Endodermal cell (in vitro differentiated cells): ENCODE results near the gene ACAD8. TPM values are rescaled to one million over a fixed set of nuclear protein-coding genes. Genes with fewer than 3 reads are reported as not detected.

Experiments used
- DNase-seq: peaks from one replicate; pipeline ENCODE4 v3.0.0-alpha.2; 2017
- H3K27ac ChIP-seq: 2 replicates; pipeline ENCODE4 v1.5.1; 2013; ENCODE audit warnings: mild to moderate bottlenecking, low read depth, low read length, moderate library complexity
- H3K27me3 ChIP-seq: 2 replicates; pipeline ENCODE4 v1.6.1; 2013; ENCODE audit warnings: mild to moderate bottlenecking, low read length, moderate library complexity; ENCODE audit not compliant: insufficient read depth, control insufficient read depth, poor library complexity, severe bottlenecking
- H3K36me3 ChIP-seq: 2 replicates; pipeline ENCODE4 v1.7.0; 2013; ENCODE audit warnings: mild to moderate bottlenecking, low read length, moderate library complexity; ENCODE audit not compliant: control insufficient read depth, insufficient read depth
- H3K4me1 ChIP-seq: one replicate; pipeline ENCODE4 v1.7.0; 2013; ENCODE audit warnings: low read length; ENCODE audit not compliant: control insufficient read depth, insufficient read depth
- H3K4me3 ChIP-seq: 2 replicates; pipeline ENCODE4 v1.5.1; 2013; ENCODE audit warnings: mild to moderate bottlenecking, low read length, moderate library complexity
- H3K9ac ChIP-seq: 2 replicates; pipeline ENCODE4 v1.6.1; 2013; ENCODE audit warnings: mild to moderate bottlenecking, low read length, moderate library complexity; ENCODE audit not compliant: poor library complexity, severe bottlenecking; ENCODE audit errors: extremely low read depth
- H3K9me3 ChIP-seq: 2 replicates; pipeline ENCODE4 v1.6.1; 2013; ENCODE audit warnings: mild to moderate bottlenecking, low read length, moderate library complexity; ENCODE audit not compliant: control insufficient read depth
- H3K27ac Mint-ChIP-seq: 2 replicates; pipeline ENCODE4 v1.8.0; 2020; ENCODE audit warnings: mixed read lengths
- H3K27me3 Mint-ChIP-seq: 2 replicates; pipeline ENCODE4 v1.8.0; 2021; ENCODE audit warnings: mild to moderate bottlenecking, mixed read lengths; ENCODE audit not compliant: insufficient read depth
- H3K36me3 Mint-ChIP-seq: 2 replicates; pipeline ENCODE4 v1.8.0; 2020; ENCODE audit warnings: low read depth, mixed read lengths
- H3K4me1 Mint-ChIP-seq: 2 replicates; pipeline ENCODE4 v1.8.0; 2020; ENCODE audit warnings: mixed read lengths
- H3K4me3 Mint-ChIP-seq: 2 replicates; pipeline ENCODE4 v1.8.0; 2020; ENCODE audit warnings: mild to moderate bottlenecking, moderate library complexity, mixed read lengths
- H3K9me3 Mint-ChIP-seq: 2 replicates; pipeline ENCODE4 v1.8.0; 2020; ENCODE audit warnings: mild to moderate bottlenecking, mixed read lengths
- WGBS, 2 experiments: methylation state at CpG; one replicate each; pipeline versions ENCODE4 v1.1.5 to v1.1.7; 2013; ENCODE audit warnings: missing lambda C conversion rate in 2 of 2, mixed read lengths in 1 of 2; ENCODE audit not compliant: insufficient coverage in 1 of 2, insufficient read length in 1 of 2; 5-methylcytosine and 5-hydroxymethylcytosine counted together
- total RNA-seq, 2 donors: library from RNA; stranded (reverse); fragmentation: NEBNext Ultra II Directional in 1 of 2; extraction: Animal tissue kit (Norgen Biotek cat#: 25700) in 1 of 2; gene quantifications; 2 replicates in 1 of 2; 3 replicates in 1 of 2; pipeline ENCODE4 v1.2.1, GENCODE V29; 2021
- TF ChIP-seq, protein P1 (sequence below): fragments of 200-600 bp; sonication (generic); conservative IDR thresholded peaks from 2 replicates; pipeline ENCODE4 v1.5.0; 2021; ENCODE audit warnings: antibody characterized with exemption, mild to moderate bottlenecking

Gene ACAD8
- total RNA-seq, 2 donors from 2014 or later, result 35.3 to 37.2 TPM

DNA sequence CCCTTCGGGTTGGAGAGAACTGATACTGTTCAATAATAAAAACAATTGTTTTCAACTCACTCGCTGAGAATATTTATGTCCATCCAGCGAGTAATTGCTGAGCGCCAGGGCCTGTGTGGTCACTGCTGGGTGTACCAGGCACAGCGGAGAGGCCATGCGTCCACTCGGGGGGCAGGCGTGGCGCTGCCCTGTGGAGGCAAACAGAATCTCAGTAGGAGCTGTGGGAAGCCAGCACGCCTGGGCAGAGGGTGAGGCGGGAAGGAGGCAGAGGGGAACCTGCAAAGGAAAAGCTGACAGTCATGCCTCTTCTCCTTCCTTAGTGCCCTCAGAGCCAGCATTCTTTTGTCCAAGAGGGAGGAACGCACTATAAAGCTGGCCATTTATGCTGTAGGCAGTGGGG is 34.2 kb downstream of the ACAD8 start:
- no peak overlapping the region for H3K9ac ChIP-seq
- DNase-seq, result no peak
- H3K27me3 ChIP-seq, result no peaks in the 10 kb centered on the region
- no peaks in the 10 kb centered on the region for H3K9me3 ChIP-seq
- Mint-ChIP-seq H3K36me3 (no peaks in the 10 kb centered on the region), H3K4me3 (no peak overlapping the region), H3K27ac (no peak overlapping the region), H3K27me3 (no peaks in the 10 kb centered on the region), H3K9me3 (no peaks in the 10 kb centered on the region), H3K4me1 (no peaks in the 10 kb centered on the region)
- no peak overlapping the region for H3K27ac ChIP-seq
- WGBS, 2 experiments, result 94% methylated on average over 10 to 12 of the region's 12 CpGs
- no peak overlapping the region for H3K4me3 ChIP-seq
- H3K36me3 ChIP-seq, result no peaks in the 10 kb centered on the region
- TF ChIP-seq, protein P1, sequence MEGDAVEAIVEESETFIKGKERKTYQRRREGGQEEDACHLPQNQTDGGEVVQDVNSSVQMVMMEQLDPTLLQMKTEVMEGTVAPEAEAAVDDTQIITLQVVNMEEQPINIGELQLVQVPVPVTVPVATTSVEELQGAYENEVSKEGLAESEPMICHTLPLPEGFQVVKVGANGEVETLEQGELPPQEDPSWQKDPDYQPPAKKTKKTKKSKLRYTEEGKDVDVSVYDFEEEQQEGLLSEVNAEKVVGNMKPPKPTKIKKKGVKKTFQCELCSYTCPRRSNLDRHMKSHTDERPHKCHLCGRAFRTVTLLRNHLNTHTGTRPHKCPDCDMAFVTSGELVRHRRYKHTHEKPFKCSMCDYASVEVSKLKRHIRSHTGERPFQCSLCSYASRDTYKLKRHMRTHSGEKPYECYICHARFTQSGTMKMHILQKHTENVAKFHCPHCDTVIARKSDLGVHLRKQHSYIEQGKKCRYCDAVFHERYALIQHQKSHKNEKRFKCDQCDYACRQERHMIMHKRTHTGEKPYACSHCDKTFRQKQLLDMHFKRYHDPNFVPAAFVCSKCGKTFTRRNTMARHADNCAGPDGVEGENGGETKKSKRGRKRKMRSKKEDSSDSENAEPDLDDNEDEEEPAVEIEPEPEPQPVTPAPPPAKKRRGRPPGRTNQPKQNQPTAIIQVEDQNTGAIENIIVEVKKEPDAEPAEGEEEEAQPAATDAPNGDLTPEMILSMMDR, result no peak
- H3K4me1 ChIP-seq, result no peaks in the 10 kb centered on the region

DNA sequence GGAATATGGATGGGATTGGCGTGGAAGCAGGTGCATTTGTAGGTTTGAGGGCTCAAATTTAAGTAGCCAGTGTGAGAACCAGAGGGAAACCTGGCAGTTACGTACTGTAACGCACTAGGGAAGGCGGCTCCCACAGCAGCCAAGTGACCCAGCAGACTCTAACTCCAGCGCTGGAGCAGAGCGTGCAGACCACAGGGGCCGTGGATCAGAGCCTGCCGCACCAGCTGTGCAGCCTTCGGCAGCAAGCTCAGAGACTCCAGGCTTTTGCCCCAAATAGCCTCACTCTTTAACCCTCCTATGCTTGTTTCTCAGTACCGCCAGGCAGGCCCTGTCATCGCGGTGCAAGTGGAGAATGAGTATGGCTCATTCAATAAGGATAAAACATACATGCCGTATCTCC is 35.1 kb downstream of the ACAD8 start:
- H3K9me3 Mint-ChIP-seq, result no peaks in the 10 kb centered on the region
- no peaks in the 10 kb centered on the region for H3K36me3 Mint-ChIP-seq
- H3K4me3 ChIP-seq, result no peak overlapping the region
- DNase-seq, result no peak
- no peaks in the 10 kb centered on the region for H3K9me3 ChIP-seq
- no peak overlapping the region for H3K4me3 Mint-ChIP-seq
- 94 to 96% methylated on average over 10 to 13 of the region's 13 CpGs for WGBS, 2 experiments
- H3K27me3 Mint-ChIP-seq, result no peaks in the 10 kb centered on the region
- H3K9ac ChIP-seq, result no peak overlapping the region
- H3K27ac Mint-ChIP-seq, result no peak overlapping the region
- H3K27me3 ChIP-seq, result no peaks in the 10 kb centered on the region
- no peaks in the 10 kb centered on the region for H3K4me1 Mint-ChIP-seq
- H3K4me1 ChIP-seq, result no peaks in the 10 kb centered on the region
- TF ChIP-seq, protein P1, result no peak
- no peaks in the 10 kb centered on the region for H3K36me3 ChIP-seq
- H3K27ac ChIP-seq, result no peak overlapping the region

DNA sequence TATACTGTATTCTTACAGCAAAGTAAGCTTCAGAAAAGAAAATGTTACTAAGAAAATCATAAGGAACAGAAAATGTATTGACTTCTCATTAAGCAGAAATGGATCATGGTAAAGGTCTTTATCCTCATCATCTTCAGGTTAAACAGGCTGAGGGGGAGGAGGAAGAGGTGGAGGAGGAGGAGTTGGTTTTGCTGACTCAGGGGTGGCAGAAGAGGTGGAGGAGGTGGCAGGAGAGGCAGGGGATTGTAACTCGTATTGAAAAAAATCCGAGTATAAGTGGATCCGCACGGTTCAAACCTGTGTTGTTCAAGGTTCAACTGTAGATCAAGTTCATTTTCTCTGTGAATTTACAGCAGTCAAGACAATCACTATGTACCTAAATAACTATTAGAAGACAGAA is 35.8 kb downstream of the ACAD8 start:
- H3K4me1 Mint-ChIP-seq, result no peaks in the 10 kb centered on the region
- TF ChIP-seq, protein P1, result no peak
- H3K27me3 Mint-ChIP-seq, result no peaks in the 10 kb centered on the region
- Histone ChIP-seq H3K36me3 (no peaks in the 10 kb centered on the region), H3K4me3 (no peak overlapping the region), H3K9ac (no peak overlapping the region), H3K27me3 (no peaks in the 10 kb centered on the region), H3K4me1 (no peaks in the 10 kb centered on the region), H3K27ac (no peak overlapping the region), H3K9me3 (no peaks in the 10 kb centered on the region)
- WGBS, 2 experiments, result 89 to 100% methylated on average over 1 to 4 of the region's 4 CpGs
- DNase-seq, result no peak
- H3K36me3 Mint-ChIP-seq, result no peaks in the 10 kb centered on the region
- H3K9me3 Mint-ChIP-seq, result no peaks in the 10 kb centered on the region
- no peak overlapping the region for H3K27ac Mint-ChIP-seq
- H3K4me3 Mint-ChIP-seq, result no peak overlapping the region
